GM18867 (cell line): ENCODE measurements around the gene HASPIN.
"Not testable (repeated sequence)": the region's sequence is repeated elsewhere in the genome, so short reads cannot be mapped to it uniquely, and the experiment has no call there.

Experiments used
- ATAC-seq: cut with Tn5 transposase; IDR thresholded peaks from one replicate; pipeline ENCODE4 v1.9.1; 2021; ENCODE audit warnings: mild to moderate bottlenecking, moderate library complexity; ENCODE audit not compliant: unreplicated experiment

HASPIN gene

DNA sequence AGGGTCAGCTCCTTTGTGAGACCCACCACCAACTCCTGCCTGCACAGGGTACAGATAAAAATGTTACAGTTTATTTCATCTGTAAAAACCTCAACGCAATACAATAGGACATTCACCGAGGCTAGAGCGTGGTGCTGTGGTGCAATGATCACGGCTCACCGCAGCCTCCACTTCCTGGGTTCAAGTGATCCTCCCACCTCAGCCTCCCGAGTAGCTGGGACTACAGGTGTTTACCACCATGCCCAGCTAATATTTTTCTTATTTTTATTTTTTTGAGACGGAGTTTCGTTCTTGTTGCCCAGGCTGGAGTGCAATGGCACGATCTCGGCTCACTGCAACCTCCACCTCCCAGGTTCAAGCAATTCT lies 11.2 kb downstream of the HASPIN start:
- not testable (repeated sequence) for ATAC-seq

DNA sequence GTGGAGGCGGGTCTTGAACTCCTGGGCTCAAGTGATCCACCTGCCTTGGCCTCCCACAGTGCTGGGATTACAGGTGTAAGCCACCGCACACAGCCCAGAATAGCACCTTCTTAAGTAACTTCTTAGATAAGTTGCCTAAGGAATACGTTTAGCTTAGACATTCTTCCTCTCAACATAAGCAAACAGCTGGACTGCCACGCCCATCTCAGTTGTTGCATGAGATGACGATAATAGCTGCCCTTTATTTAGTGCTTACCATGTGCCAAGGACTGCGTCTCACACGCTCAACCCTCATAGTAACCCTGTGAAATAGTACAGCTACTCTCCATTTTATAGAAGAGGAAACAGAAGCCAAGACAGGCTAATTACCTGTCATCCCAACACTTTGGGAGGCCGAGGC lies 11.8 kb downstream of the HASPIN start:
- no peak for ATAC-seq

DNA sequence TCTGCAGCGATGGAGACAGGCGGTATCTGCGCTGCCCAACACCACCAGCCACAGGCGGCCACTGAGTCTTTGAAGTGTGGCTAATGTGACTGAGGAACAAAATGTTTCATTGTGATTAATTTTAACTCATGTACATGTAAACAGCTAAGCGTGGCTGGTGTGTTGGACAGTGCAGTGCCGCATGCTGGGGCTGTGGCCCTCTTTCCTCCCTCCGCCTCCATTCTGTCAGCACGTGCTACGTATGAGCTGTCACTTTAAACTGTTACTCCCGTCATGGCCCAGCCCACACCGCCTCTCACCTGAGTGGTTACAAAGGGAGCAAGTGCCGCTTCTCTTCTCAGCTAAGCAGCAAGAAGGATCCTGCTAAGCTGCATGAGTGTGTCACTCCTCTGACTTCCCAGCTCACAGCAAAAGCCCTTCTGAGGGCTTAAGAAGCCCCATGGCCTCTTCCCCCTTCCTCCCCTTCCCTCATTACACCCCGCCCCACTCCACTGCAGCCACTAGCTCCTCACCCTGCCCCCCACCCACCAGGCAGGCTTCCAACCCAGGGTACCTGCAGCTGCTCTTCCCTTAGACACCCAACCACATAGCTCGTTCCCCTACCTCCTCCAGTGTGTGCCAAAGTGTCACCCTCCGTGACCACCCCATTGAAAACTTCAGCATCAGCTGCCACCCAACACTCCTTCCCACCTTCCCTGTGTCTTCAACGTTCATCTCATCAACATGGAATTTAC lies 15.0 kb downstream of the HASPIN start:
- ATAC-seq = no peak

DNA sequence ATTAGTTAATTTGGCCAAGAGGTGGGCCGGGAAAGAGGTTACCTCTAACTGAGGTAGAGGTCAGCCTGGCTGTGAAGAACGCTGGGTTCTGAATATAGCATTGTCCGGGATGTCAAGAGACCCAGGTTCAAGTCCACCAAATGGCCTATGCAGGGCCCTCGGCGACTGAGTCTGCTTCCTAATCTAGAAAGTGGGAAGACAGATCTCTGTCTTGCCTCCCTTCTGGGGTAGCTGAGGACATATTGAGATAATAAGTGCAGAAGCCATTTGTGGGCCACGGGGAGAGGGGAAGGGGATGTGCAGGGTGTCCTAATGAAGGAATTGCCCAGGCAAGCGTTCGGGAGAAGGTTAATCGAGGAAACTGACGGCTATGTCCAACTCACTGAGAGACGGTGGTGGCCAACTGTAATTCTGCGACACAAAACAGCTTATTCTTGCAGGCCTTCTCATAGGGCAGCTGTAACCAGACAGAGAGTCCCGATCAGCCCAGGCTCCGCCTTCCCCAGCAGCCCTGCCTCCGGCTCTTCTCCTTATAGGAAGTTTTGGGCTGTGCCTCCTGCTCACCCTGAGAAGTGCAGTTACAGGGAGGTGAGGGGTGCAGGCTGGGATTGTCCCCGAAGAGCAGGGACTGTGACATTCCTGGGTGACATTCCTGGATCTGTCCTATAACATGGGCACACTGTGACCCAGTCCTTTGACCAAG lies 15.9 kb downstream of the HASPIN start:
- no peak for ATAC-seq

DNA sequence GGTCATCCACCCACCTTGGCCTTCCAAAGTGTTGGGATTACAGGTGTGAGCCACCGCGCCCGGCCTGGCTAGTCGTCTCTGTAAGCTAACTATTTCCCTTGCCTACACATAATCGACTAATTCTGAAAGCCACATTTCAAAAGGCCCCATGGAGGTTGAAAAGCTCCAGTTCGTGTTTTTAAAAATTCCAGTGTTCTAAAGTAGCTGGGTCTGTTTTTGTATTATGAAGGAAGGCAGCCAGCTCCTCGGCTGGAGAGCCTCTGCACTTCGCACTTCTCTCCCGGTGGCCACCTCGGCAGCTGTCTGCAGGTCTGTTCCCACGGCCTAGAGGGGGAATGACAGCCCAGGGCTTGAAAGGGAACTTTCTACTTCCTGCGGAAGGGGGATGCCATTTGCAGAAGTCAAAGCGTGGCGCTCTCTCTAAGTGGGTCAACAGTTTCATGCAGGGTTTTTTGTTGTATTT lies 16.9 kb downstream of the HASPIN start:
- ATAC-seq = no peak

DNA sequence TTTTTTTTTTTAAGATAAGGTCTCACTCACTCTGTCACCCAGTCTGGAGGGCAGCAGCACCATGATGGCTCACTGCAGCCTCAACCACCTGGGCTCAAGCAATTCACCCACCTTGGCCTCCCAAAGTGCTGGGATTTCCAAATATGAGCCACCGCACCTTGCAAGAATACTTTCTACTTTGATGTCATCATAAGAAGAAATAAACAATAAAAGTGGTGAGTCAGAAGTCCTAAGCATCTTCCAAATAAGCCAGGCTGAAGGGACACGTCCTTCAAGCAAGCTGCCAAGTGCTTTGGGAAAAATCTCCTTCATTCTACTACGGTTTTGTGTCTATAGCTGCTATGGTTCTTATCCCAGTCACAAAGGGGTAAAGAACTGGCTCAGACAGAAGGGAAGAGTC lies 20.3 kb downstream of the HASPIN start:
- no peak for ATAC-seq

DNA sequence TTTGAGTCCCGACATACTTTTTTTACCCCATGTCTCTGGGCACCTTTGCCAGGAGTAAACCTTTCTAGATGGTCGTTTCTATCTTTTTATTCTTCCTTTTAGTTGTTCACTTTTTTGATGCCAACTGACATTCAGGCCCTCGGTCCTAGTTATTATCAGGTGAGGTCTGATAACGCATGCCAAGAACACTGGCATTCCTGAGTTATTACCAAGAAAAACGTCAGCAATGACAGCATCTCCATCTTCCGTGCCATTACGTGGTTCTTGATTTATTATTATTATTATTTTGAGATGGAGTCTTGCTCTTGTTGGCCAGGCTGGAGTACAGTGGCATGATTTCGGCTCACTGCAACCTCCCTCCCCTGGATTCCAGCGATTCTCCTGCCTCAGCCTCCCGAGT lies 21.4 kb downstream of the HASPIN start:
- no peak for ATAC-seq

DNA sequence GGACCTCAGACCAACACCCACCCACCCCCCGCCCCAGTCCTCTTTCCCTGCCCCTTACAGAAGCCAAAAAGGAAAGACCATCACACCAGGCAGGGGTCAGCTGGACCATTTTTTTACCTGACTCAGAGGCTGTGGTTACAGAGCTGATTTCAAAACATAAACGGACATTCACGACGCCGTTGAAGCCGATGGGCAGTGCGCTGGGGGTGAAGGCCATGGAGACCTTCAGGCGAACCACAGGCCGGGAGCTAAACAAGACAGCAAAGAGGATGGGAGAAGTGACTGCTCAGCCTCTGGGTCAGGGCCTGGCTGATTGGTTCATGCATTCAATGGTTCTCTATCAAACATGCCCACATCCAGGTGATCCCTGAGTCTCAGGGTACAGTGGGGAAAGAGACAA lies 24.1 kb downstream of the HASPIN start:
- ATAC-seq = no peak

DNA sequence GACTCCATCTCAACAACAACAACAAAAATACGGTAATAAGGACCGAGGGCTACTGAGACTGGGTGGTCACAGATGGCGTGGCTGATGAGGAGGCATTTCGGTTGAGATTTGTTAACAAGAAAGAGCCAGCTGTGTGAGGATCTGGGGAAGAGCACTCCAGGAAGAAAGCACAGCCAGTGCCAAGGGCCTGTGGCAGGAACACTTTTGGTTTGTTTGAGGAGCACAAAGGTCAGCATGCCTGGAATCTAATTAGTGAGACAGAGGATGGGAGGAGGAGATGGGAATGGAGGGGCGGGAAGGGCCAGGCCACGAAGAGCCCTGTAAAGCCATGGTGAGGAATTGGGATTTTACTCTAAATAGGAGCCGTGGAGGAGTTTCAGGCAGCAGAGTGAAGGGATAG lies 24.9 kb downstream of the HASPIN start:
- no peak for ATAC-seq

DNA sequence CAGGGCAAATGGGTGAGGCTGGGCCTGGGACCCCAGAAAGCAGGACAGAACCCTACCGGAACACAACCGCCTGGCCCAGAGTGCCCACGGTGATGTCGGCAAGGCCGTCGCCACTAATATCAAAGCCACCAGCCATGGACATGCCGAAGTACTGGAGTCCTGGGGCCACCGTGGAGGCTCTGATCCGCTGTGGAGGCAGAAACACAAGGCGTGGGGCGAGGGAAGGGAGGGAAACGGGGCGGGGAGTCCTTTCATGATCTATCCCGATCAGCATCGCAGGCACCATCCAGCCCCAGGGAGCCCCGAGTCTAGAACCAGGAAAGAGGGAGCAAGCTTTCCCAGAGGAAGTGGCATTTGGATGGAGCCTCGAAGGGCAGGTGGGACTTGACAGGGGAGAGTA lies 26.6 kb downstream of the HASPIN start:
- ATAC-seq = no peak

DNA sequence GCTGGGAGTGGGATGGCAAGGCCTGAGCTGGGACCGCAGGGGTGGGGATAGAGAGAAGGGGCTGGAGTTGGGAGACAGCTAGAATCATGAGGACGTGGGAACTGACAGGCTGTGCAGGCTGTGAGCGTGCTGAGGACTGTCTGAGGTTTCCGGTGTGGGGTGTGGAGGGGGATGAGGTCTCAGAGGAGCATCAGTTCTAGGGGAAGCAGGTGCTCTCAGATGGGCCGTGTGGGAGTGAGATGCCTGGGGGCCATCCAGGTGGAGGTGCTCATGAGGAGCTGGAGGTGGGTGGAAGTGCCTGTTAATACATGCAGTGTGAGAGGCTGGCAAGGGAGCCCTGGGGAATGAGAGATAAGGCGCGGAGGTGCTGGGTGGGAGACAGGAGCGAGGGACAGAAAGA lies 27.2 kb downstream of the HASPIN start:
- no peak for ATAC-seq

DNA sequence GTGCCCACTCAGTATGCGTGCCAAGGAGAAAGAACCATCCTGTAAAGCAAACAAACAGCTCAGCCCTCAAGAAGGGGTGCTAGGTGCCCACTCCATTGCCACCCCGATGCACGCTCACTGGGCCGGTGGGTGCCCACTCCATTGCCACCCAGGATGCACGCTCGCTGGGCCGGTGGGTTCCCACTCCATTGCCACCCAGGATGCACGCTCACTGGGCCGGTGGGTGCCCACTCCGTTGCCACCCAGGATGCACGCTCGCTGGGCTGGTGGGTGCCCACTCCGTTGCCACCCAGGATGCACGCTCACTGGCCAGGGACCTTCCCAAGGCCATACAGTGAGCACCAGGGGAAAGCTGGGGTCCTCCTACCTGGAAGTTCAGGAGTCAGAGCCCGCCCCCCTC lies 28.1 kb downstream of the HASPIN start:
- ATAC-seq = no peak

DNA sequence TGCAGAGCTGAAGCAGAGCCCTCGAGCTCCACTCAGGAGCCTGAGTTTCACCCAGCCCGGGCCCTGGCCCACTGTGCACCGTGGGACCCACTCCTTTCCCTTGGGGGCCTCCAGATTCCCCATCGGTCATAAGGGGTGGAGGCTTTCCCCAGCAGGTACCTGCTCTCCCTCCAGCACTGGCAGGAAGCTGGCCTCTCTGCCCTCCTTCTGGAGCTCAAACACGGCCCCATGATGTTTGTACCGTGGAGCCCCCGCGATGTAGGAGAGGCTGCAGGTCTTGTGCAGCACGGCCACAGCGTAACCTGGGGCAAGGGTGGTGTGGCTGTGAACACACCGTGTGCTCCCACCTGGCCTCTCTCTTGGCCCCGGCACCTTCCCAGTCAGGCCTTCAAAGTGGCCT lies 29.9 kb downstream of the HASPIN start:
- no peak for ATAC-seq

DNA sequence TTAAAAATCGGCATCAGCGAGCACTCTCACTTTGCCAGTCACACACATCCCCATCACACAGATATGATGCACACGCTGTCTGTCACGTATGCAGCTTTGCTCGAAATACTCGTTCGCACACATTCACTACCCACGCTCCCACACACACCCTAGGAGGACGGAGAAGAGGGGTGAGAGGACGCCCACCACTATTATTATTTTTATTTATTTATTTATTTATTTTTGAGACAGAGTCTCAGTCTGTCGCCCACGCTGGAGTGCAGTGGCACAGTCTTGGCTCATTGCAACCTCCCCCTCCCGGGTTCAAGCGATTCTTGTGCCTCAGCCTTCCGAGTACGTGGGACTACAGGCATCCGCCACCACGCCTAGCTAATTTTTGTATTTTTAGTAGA lies 30.4 kb downstream of the HASPIN start:
- no peak for ATAC-seq

DNA sequence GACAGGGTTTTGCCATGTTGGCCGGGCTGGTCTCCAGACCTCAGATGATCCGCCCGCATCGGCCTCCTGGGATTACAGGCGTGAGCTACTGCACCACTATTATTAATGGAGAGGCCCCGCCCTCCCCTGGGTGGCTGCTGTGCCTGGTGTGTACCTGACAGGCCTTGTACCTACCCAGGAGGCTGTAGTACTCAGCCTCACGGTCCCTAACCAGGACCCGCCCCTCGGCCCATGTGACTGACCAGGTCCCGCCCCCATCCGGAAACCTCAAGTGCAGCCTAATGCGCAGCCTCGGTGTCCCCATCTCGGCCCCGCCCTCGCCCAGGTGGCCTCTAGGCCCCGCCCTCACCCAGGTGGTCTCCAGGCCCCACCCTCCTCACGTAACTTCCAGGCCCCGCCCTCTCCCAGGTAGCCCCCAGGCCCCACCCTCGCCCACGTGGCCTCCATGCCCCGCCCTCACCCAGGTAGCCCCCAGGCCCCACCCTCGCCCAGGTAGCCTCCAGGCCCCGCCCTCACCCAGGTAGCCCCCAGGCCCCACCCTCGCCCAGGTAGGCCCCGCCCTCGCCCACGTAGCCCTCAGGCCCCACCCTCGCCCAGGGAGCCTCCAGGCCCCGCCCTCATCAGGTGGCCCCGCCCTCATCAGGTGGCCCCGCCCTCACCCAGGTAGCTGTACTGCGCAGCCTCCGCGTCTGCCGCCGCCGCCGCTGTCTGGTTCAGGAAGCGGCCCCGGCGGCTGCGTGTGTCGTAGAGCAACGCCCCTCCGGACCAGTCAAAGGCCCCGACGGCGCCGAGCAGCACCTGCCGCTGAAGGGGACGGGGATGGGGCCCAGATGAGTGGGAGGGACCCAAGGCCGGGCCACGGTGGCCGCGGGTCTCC lies 31.0 kb downstream of the HASPIN start:
- no peak for ATAC-seq

DNA sequence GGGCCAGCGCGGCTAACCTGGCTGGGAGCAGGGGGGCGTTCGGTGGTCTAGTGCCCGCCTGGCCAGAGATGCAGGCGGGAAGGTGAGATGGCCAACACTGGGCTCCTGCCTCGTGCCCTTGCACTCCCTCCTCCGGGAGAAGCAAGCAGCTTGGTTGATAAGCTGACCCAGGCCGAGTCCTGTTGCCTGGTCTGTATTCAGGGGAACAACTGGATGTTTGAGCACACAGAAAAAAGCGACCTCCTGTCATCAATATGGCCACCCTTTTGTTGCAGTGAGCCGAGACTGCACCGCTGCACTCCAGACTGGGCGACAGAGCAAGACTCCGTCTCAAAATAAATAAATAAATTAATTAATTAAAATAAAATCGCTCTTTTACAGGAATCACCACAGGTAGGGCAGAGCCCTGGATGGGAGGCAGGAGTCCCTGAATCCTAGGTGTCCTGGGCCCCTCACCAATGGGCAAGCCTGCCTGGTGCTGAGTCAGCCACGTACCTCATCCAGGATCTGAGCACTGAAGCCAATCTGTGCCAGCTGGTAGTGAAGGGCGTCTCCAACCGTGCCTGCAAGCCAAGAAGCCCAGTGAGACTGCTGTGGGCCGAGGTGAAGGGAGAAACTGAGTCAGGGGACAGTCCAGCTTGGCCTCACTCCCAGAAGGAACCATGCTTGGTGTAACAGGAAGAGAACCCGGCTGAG lies 31.8 kb downstream of the HASPIN start:
- no peak for ATAC-seq

DNA sequence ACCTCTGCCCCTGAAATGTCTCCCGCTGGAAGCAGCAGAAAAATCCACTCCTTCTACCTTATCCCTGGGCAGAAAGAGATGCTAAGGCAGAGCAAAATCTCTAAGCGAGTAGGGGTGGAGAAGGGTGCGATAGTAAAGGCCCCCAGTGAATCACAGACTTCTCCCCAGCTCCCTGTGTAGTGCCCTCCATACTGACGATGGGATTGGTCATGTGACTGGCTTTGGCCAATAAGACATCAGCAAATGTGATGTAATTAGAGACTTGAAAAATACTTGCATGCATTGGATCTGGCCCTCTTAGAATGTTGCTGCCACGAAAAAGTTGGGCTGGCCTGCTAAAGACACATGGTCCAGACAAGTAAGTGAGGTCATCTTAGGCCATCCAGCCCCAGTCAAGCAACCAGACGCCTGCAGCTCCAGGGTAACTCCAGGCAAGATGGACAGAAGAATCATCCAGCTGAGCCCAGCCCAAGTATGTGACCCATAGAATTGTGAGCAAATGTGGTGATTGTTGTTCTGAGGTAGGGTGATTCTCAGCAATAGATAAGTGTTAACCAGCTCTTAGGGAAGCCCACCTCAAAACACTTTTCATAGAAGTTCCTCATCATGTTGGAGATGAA lies 36.0 kb downstream of the HASPIN start:
- ATAC-seq = no peak

DNA sequence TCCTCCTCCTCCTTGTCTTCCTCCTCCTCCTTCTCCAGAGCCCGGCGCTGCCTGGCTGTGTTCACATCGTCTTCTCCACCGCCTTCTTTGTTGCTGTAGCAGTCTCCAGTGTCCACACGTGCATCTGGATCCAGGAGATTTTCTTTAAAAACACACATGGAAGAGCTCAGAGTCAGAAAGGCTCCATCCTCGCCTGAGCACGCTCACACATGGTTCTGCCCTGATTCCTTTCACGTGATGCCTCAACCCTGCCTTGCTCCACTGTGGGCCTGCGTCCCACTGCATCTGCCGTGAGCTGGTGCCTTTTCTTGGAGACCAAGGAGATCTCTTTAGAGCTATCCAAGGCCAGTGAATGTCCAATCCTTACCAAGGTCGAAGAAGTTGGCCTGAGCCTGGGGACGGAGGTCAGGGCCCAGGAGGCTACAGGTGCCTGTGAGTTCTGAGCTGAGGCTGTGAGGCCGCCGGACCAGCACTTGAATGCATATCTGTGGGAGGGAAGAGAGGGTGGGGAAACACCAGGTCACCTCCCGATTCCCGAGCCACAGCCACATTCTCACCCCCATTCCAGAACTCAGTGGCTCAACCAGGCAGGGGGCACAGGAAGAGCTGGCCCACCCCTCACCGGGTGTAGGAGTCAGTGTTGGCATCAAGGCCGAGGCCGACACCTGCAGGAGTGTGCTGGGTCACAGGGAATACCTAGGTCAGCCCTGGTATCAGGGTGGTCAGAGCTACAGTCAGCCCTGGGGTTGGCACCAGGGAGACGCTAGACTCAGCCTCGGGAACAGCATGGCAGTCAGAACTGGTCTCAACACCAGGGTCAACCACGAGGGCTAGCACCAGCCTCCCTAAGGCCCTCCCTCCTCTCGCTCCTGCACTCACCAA lies 37.6 kb downstream of the HASPIN start:
- ATAC-seq = no peak

DNA sequence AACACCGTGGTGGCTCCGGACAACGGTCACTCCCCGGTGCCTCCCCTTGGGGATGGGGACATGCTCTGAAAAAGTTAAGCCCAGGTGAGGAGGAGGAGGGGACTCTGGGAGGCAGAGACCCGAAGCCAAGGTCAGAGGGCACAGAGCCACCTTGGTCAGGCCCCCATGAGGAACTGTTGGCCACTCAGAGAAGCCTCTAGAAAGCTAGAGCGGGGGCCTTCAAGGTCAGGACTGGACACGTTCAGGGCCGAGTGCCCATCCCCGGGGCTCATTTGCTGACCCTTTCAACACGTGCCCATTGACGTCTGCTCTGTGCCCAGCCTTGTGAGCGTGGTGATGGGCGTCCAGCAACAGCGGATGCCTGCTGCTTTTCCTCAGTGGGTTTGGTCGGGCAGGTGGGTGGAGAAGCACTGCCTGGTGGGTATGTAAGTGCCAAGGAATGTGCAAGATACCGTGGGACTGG lies 38.2 kb downstream of the HASPIN start:
- no peak for ATAC-seq
